NCI-H2029 (cell line): Measurements from ENCODE around the gene F2.
"Not testable (repeated sequence)": the region's sequence is repeated elsewhere in the genome, so short reads cannot be mapped to it uniquely, and the experiment has no call there.

ENCODE experiments used
- DNase-seq: peaks from one replicate; lab custom pipeline; 2025; lab: John Stamatoyannopoulos, UW

F2 gene

GRCh38 chr11:46719048-46719542 is at the start of gene F2:
F2 (plus strand) TSS chr11:46719213; CDS start chr11:46719236, 23 bp downstream.
- DNase-seq, result no peak

- no peak for DNase-seq
Observed at GRCh38 chr11:46669711-46670139, 49.3 kb upstream of the F2 start.

GRCh38 chr11:46670521-46670920 is 48.5 kb upstream of the F2 start:
- not testable (repeated sequence) for DNase-seq

GRCh38 chr11:46671958-46672315 is 47.1 kb upstream of the F2 start:
- DNase-seq, result no peak

GRCh38 chr11:46672381-46672839 is 46.6 kb upstream of the F2 start:
- DNase-seq, result no peak

GRCh38 chr11:46673713-46674462 is 45.1 kb upstream of the F2 start:
- DNase-seq, result no peak

GRCh38 chr11:46674463-46675287 is 44.3 kb upstream of the F2 start:
- DNase-seq, result no peak

GRCh38 chr11:46675288-46675851 is 43.6 kb upstream of the F2 start:
- DNase-seq, result no peak

- DNase-seq, result no peak
Observed at GRCh38 chr11:46675949-46676348, 43.1 kb upstream of the F2 start.

GRCh38 chr11:46676436-46677158 is 42.4 kb upstream of the F2 start:
- no peak for DNase-seq

GRCh38 chr11:46677169-46677568 is 41.8 kb upstream of the F2 start:
- DNase-seq, result no peak

GRCh38 chr11:46677991-46678740 is 40.8 kb upstream of the F2 start:
- DNase-seq, result no peak

- no peak for DNase-seq
Observed at GRCh38 chr11:46678741-46679130, 40.3 kb upstream of the F2 start.

GRCh38 chr11:46679241-46680163 is 39.5 kb upstream of the F2 start:
- no peak for DNase-seq

- no peak for DNase-seq
Observed at GRCh38 chr11:46680164-46680760, 38.8 kb upstream of the F2 start.

GRCh38 chr11:46680815-46681214 is 38.2 kb upstream of the F2 start:
- DNase-seq, result no peak

GRCh38 chr11:46681814-46682213 is 37.2 kb upstream of the F2 start:
- no peak for DNase-seq

- DNase-seq, result no peak
Observed at GRCh38 chr11:46682773-46683752, 36.0 kb upstream of the F2 start.

GRCh38 chr11:46684367-46684766 is 34.6 kb upstream of the F2 start:
- no peak for DNase-seq
